HepG2 (cell line): ENCODE measurements around the gene CDCA5. TPM values are rescaled to one million over a fixed set of nuclear protein-coding genes. Genes with fewer than 3 reads are reported as not detected.

Experiments used
- ATAC-seq: fragments of 200-7000 bp; cut with Tn5 transposase; 3 replicates; pipeline ENCODE4 v1.9.1; 2020; ENCODE audit warnings: mild to moderate bottlenecking, moderate library complexity
- BruUV-seq: library from RNA; stranded (reverse); fragments of 400-500 nt; replicated peaks from 2 replicates; lab custom pipeline; 2021; lab: Mats Ljungman, UMichigan
- CTCF ChIA-PET: fragments of 300-600 bp; formaldehyde crosslinking; extraction: SDS; loops from one replicate; lab custom pipeline; 2021; ENCODE audit warnings: low total read pairs, inconsistent platforms, low intra/inter-chr PET ratio; lab: Yijun Ruan, JAX
- POLR2A ChIA-PET: fragments of 350-600 bp; sonication (Branson Sonifier 250); formaldehyde crosslinking; loops from one replicate; lab custom pipeline; 2020; ENCODE audit warnings: antibody characterized with exemption, inconsistent platforms; lab: Yijun Ruan, JAX
- DNase-seq: peaks from one replicate; pipeline ENCODE4 v3.0.0-alpha.2; 2015; ENCODE audit warnings: low spot score
- FAIRE-seq: peaks from 3 replicates; lab custom pipeline; 2011; peaks lifted over from hg19 to GRCh38; lab: Jason Lieb, UNC
- H2AFZ ChIP-seq: one replicate; pipeline ENCODE4 v1.6.1; 2011; ENCODE audit warnings: low read length, inconsistent platforms
- H3K27ac ChIP-seq: fragments of 300-600 bp; 3 replicates; pipeline ENCODE4 v1.8.0; 2011; ENCODE audit warnings: mixed run types, mild to moderate bottlenecking, mixed read lengths, low read length, inconsistent platforms; ENCODE audit not compliant: insufficient read depth; ENCODE audit errors: extremely low read length
- H3K27me3 ChIP-seq, 2 experiments: fragments of 200-600 bp in 1 of 2; 2 replicates in 1 of 2; 3 replicates in 1 of 2; pipeline versions ENCODE4 v1.6.0 to v1.8.0; 2011; ENCODE audit warnings: low read length in 2 of 2, mild to moderate bottlenecking in 2 of 2, moderate library complexity in 2 of 2, inconsistent platforms in 1 of 2; ENCODE audit not compliant: insufficient read depth in 2 of 2, control insufficient read depth in 1 of 2
- H3K36me3 ChIP-seq, 2 experiments: fragments of 200-600 bp in 1 of 2; replicated peaks in 1 of 2; 2 replicates in 1 of 2; 3 replicates in 1 of 2; pipeline versions ENCODE4 v1.5.1 to v1.8.0; 2011; ENCODE audit warnings: low read length in 2 of 2, inconsistent platforms in 1 of 2; ENCODE audit not compliant: insufficient read depth in 2 of 2, control insufficient read depth in 1 of 2
- H3K4me1 ChIP-seq: 2 replicates; pipeline ENCODE4 v1.5.1; 2012; ENCODE audit warnings: low read length, inconsistent platforms; ENCODE audit not compliant: insufficient read depth
- H3K4me2 ChIP-seq: 2 replicates; pipeline ENCODE4 v1.6.0; 2011; ENCODE audit warnings: low read depth, low read length, inconsistent platforms
- H3K4me3 ChIP-seq, 3 experiments: fragments of 200-600 bp in 1 of 3; sonication (generic), shearing (Covaris generic) in 1 of 3; replicated peaks in 1 of 3; 2 replicates each; pipeline ENCODE4 v1.5.1; 2011 to 2016; ENCODE audit warnings: low read length in 3 of 3, inconsistent platforms in 2 of 3, low read depth in 2 of 3, mild to moderate bottlenecking in 2 of 3, control low read depth in 1 of 3, mixed read lengths in 1 of 3; ENCODE audit not compliant: insufficient read depth in 1 of 3
- H3K79me2 ChIP-seq: one replicate; pipeline ENCODE4 v1.6.1; 2011; ENCODE audit warnings: low read length, inconsistent platforms; ENCODE audit not compliant: insufficient read depth
- H3K9ac ChIP-seq: 2 replicates; pipeline ENCODE4 v1.6.0; 2011; ENCODE audit warnings: mild to moderate bottlenecking, low read depth, low read length, inconsistent platforms; ENCODE audit not compliant: insufficient read depth
- H3K9me3 ChIP-seq: 2 replicates; pipeline ENCODE4 v1.5.1; 2012; ENCODE audit warnings: mild to moderate bottlenecking, low read length
- H4K20me1 ChIP-seq: 2 replicates; pipeline ENCODE4 v1.6.0; 2011; ENCODE audit warnings: inconsistent platforms, mild to moderate bottlenecking, low read length, moderate library complexity; ENCODE audit not compliant: insufficient read depth
- ARID3A ChIP-seq: IDR thresholded peaks from 2 replicates; pipeline ENCODE4 v1.6.1; 2012; ENCODE audit warnings: low read depth, low read length, improper control_type of control experiment
- GTF3A ChIP-seq: sonication (generic); formaldehyde crosslinking; conservative IDR thresholded peaks from 2 replicates; pipeline ENCODE4 v1.4.0; 2020; ENCODE audit warnings: mild to moderate bottlenecking, missing genetic modification reagents
- HNF1A ChIP-seq, 2 experiments: sonication (generic) in 1 of 2; formaldehyde crosslinking in 1 of 2; IDR thresholded peaks; 2 replicates each; pipeline versions ENCODE4 v1.4.0 to v1.6.1; 2016 to 2020; ENCODE audit warnings: borderline replicate concordance in 1 of 2, low read depth in 1 of 2, mild to moderate bottlenecking in 1 of 2, missing genetic modification reagents in 1 of 2
- HNRNPL ChIP-seq: fragments of 200-400 bp; formaldehyde crosslinking; IDR thresholded peaks from 2 replicates; pipeline ENCODE4 v1.6.1; 2017; ENCODE audit warnings: mild to moderate bottlenecking, low read depth, low read length
- KDM6A ChIP-seq: IDR thresholded peaks from 2 replicates; pipeline ENCODE4 v1.6.1; 2016; ENCODE audit warnings: low read depth
- PCBP1 ChIP-seq: fragments of 200-400 bp; formaldehyde crosslinking; IDR thresholded peaks from 2 replicates; pipeline ENCODE4 v1.6.1; 2017; ENCODE audit warnings: mild to moderate bottlenecking, low read depth, low read length, borderline replicate concordance
- POLR2AphosphoS2 ChIP-seq: IDR thresholded peaks from 2 replicates; pipeline ENCODE4 v1.6.1; 2011; ENCODE audit warnings: low read depth, low read length, improper control_type of control experiment
- PRMT3 ChIP-seq: sonication (generic); formaldehyde crosslinking; IDR thresholded peaks from 2 replicates; pipeline ENCODE4 v1.8.1; 2022; ENCODE audit warnings: low read depth, mild to moderate bottlenecking, moderate library complexity, missing genetic modification reagents, borderline replicate concordance
- SRY ChIP-seq: sonication (generic); formaldehyde crosslinking; IDR thresholded peaks from 2 replicates; pipeline ENCODE4 v1.8.0; 2022; ENCODE audit warnings: mild to moderate bottlenecking, missing genetic modification reagents
- THAP9 ChIP-seq: sonication (generic); formaldehyde crosslinking; IDR thresholded peaks from 2 replicates; pipeline ENCODE4; 2020; ENCODE audit warnings: missing genetic modification reagents, mild to moderate bottlenecking, borderline replicate concordance
- ZNF136 ChIP-seq: sonication (generic); formaldehyde crosslinking; IDR thresholded peaks from 2 replicates; pipeline ENCODE4 v1.8.1; 2022; ENCODE audit warnings: low read depth, mild to moderate bottlenecking, moderate library complexity, missing genetic modification reagents
- WGBS: methylation state at CpG from one replicate; pipeline ENCODE4 v1.1.6; 2017; ENCODE audit warnings: low lambda C conversion rate; 5-methylcytosine and 5-hydroxymethylcytosine counted together
- in situ Hi-C: cut with HindIII; loops from 2 replicates; pipeline ENCODE4 v1.10.0; 2017; ENCODE audit warnings: low pct_unique_long_range_greater_than_20kb; ENCODE audit not compliant: extremely low pct_ligation_motif_present
- intact Hi-C: fragments of 100-400 bp; cut with micrococcal nuclease; formaldehyde crosslinking; loops from one replicate; pipeline ENCODE4 v1.10.0; 2022; ENCODE audit not compliant: unreplicated experiment
- polyA plus RNA-seq, 8 experiments: library from polyadenylated mRNA; depleted of rRNA in 3 of 8; stranded (reverse) in 7 of 8; unstranded in 1 of 8; fragments of >200 nt; fragmentation: Illumina TruSeq in 4 of 8; extraction: Trizol in 4 of 8; gene quantifications; 2 replicates each; pipeline versions ENCODE4 v1.2.1 to v1.2.3, GENCODE V29; 2011 to 2016; ENCODE audit warnings: low read depth in 4 of 8, missing spikeins in 1 of 8, mixed read lengths in 1 of 8; ENCODE audit not compliant: insufficient read depth in 1 of 8
- total RNA-seq, 5 experiments: library from RNA; depleted of rRNA; stranded (reverse); fragments of >200 nt; fragmentation: Illumina TruSeq; extraction: Trizol; gene quantifications; 2 replicates each; pipeline ENCODE4 v1.2.3, GENCODE V29; 2016; ENCODE audit warnings: low read depth in 1 of 5

CDCA5 gene
- total and polyA plus RNA-seq, 2 of the 13 experiments (the other 11 are each of a cell fraction or from before 2014, with no cell fraction given) = 13.5 to 50.6 TPM

- POLR2A ChIA-PET = interaction anchor here (0.9 kb wide), 1 partner anchor 117 kb away, joined by 3 read pairs; no protein-coding TSS in a partner anchor
- no peak overlapping the region for H3K4me2 ChIP-seq
- 96% methylated on average over 13 of the region's 38 CpGs for WGBS
Observed at GRCh38 chr11:65108469-65109123, 24.8 kb upstream of the CDCA5 start.

More at GRCh38 chr11:65108469-65109123, 24.8 kb upstream of the CDCA5 start:
- Histone ChIP-seq H3K9me3 (no peaks in the 10 kb centered on the region), H3K27me3 (no peaks in the 10 kb centered on the region), H3K4me1 (peaks cover 16% of the 10 kb centered on the region), H2AFZ (no peak overlapping the region), H3K4me3 (no peak overlapping the region), H4K20me1 (no peaks in the 10 kb centered on the region), H3K9ac (no peak overlapping the region), H3K36me3 (peaks cover 7 to 25% of the 10 kb centered on the region in 2 experiments; a peak in 3 of 5 replicates), H3K79me2 (peaks cover 7% of the 10 kb centered on the region), H3K27ac (no peak overlapping the region)
- ATAC-seq = no peak
- intact Hi-C loops = no loop called here
- no TSS peak for BruUV-seq
- no peak for FAIRE-seq
- no peak for DNase-seq
- in situ Hi-C loops = no loop called here
- CTCF ChIA-PET = no interaction called here
- TF ChIP-seq PRMT3 (CRISPR knock-in tag) (no peak), HNRNPL (no peak), HNF1A (IDR thresholded peaks at IDR 0.05; ENCODE audit: low read depth) (no peak), HNF1A (CRISPR knock-in tag; IDR thresholded peaks at IDR 0.05; ENCODE audit: borderline replicate concordance) (no peak), GTF3A (CRISPR knock-in tag) (no peak), ARID3A (no peak), SRY (CRISPR knock-in tag) (no peak), ZNF136 (CRISPR knock-in tag) (no peak), PCBP1 (no peak), THAP9 (no peak), KDM6A (CRISPR knock-in tag) (no peak), POLR2AphosphoS2 (no peak)
